Fibroblast of villous mesenchyme (primary cell): Measurements from ENCODE around the gene PRKG2. TPM values are rescaled to one million over a fixed set of nuclear protein-coding genes. Genes with fewer than 3 reads are reported as not detected.
A peak's percentile ranks its signal among the peaks of the same experiment; 100 is the strongest.
"Not testable (repeated sequence)": the region's sequence is repeated elsewhere in the genome, so short reads cannot be mapped to it uniquely, and the experiment has no call there.

Experiments used
- DNase-seq: peaks from one replicate; pipeline ENCODE4 v3.0.0-alpha.2; 2010; ENCODE audit warnings: low read depth
- H3K4me3 ChIP-seq: 2 replicates; pipeline ENCODE4 v1.5.1; 2011; ENCODE audit warnings: low read depth, mild to moderate bottlenecking, low read length
- total RNA-seq: library from RNA; depleted of rRNA; stranded (reverse); fragments of >200 nt; gene quantifications from 2 replicates; pipeline ENCODE4 v1.2.3, GENCODE V29; 2012
- TF ChIP-seq, protein P1 (sequence below): IDR thresholded peaks from 2 replicates; pipeline ENCODE4 v1.5.1; 2012; ENCODE audit warnings: low read depth, mild to moderate bottlenecking, low read length; ENCODE audit not compliant: insufficient read depth

Gene PRKG2
- total RNA-seq, 1 donor = under 0.01 TPM

DNA sequence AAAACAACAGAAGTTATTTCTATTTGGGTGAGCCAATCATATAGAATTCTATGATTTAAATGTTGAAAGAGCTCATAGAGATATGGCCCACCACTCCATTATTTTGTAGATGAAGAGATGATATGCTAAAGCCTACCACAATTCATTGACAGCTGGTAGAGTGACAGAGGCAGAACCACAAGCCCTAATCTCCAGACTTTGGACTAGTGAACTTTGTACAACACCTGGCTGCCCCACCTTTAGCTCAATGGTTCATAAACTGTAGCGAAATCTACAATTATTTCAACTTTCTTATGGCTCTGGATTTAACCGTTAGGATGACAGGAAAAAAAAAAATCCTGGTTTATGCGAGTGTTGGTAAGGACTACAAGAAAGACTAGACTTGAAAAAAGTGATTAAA lies 50.9 kb downstream of the PRKG2 start:
- TF ChIP-seq, protein P1, sequence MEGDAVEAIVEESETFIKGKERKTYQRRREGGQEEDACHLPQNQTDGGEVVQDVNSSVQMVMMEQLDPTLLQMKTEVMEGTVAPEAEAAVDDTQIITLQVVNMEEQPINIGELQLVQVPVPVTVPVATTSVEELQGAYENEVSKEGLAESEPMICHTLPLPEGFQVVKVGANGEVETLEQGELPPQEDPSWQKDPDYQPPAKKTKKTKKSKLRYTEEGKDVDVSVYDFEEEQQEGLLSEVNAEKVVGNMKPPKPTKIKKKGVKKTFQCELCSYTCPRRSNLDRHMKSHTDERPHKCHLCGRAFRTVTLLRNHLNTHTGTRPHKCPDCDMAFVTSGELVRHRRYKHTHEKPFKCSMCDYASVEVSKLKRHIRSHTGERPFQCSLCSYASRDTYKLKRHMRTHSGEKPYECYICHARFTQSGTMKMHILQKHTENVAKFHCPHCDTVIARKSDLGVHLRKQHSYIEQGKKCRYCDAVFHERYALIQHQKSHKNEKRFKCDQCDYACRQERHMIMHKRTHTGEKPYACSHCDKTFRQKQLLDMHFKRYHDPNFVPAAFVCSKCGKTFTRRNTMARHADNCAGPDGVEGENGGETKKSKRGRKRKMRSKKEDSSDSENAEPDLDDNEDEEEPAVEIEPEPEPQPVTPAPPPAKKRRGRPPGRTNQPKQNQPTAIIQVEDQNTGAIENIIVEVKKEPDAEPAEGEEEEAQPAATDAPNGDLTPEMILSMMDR = no peak
- H3K4me3 ChIP-seq = no peak overlapping the region
- no peak for DNase-seq

DNA sequence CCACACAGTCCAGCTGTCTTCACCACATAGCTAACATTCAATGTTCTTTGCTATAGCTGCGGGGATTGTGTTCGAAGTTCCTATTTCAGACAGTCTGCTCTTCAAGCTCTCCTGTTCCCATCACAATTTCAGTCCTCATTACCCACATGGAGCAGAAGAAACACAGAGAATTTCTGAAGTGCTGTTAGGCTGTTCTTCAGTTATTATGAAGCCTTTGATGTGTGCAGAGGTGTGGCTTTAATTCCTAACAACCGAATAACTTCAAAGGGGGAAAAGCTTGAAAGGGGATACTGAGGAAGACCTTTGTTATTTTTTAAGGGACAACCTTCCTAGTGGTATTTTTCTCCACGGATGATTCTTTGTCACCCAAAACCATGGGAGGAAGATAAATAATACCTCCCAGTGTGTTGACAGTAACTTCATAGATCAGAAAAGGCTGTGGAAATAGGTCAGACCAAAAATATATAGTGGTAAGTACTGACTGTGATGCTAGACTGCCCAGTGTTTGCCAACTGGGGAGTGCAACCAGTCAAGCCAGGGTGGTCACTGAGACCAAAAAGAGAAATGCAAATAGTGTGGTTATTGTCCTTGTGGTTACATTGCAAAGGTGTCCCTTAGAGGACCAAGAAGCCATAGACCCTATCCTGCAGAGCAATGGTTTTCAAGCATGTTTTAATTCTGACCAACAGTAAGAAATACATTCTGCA lies 52.1 kb downstream of the PRKG2 start:
- no peak overlapping the region for H3K4me3 ChIP-seq
- TF ChIP-seq, protein P1 = no peak
- no peak for DNase-seq

GRCh38 chr4:81153714-81154323 lies 61.2 kb downstream of the PRKG2 start:
- not testable (repeated sequence) for DNase-seq
- peak overlapping the region; percentile 33 for H3K4me3 ChIP-seq

- H3K4me3 ChIP-seq = no peak overlapping the region
- TF ChIP-seq, protein P1 = no peak
- DNase-seq = no peak
These were observed 61.9 kb downstream of the PRKG2 start for GRCh38 chr4:81152839-81153713.

- no peak for DNase-seq
- H3K4me3 ChIP-seq = no peak overlapping the region
- TF ChIP-seq, protein P1 = no peak
These were observed 65.0 kb downstream of the PRKG2 start for GRCh38 chr4:81149976-81150375.

GRCh38 chr4:81148576-81148975 lies 66.4 kb downstream of the PRKG2 start:
- no peak for DNase-seq
- TF ChIP-seq, protein P1 = no peak
- H3K4me3 ChIP-seq = no peak overlapping the region

GRCh38 chr4:81146466-81146865 lies 68.6 kb downstream of the PRKG2 start:
- no peak overlapping the region for H3K4me3 ChIP-seq
- DNase-seq = no peak
- TF ChIP-seq, protein P1 = no peak
